GM19023 (cell line): Measurements from ENCODE around the gene CPNE4.
"Not testable (repeated sequence)": the region's sequence is repeated elsewhere in the genome, so short reads cannot be mapped to it uniquely, and the experiment has no call there.

Source experiments
- ATAC-seq: cut with Tn5 transposase; IDR thresholded peaks from one replicate; pipeline ENCODE4 v1.9.1; 2021; ENCODE audit warnings: mild to moderate bottlenecking, moderate library complexity; ENCODE audit not compliant: unreplicated experiment

The CPNE4 gene

DNA sequence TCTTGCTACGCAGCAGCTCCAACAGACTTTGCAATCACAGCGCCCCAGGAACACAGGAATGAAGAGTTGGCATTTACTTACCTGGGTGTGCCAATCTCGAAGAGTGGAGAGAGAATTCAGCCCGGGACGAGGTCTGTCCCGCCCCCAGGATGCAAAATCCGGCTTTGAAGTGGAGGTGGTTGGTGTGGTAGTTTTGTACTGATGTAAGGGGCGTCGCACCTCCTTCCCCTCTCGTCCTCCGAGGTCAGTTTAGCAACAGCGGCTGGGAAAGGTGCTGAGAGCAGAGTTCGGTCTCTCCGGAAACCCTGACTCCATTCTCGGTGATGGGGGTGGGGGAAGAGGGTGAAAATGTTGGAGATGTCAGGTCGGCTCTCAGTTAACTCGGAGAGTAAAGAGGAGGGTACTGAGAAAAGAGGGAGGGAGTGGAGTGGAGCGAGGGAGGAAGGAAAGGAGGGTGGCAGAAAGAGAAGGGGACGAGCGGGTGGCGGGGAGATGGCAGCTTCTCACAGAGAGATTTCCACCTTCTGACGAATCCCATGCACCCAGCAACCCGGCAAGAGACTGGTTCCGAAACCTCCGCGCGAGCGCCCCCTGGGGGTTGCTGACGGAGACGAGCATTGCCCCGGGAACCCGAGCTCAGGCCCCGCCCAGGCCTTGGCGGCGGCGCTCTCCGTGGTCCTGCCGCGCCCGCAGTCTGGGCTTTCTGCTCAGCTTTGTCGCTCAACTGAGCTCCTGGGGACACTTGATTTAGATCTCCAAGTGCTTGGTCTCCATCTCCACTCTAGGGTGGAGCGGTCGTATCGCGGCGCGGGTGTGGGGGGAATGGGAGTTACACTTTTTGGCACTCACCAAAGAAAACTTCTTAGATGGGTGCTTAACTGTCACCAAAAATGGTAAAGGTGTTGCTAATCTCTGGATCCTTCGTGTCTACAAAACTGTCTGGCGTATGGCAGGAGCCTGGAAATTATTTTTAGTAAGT, at the start of gene CPNE4:
Gene CPNE4 (minus strand): TSS at position 529 of the 979 bp plus-strand sequence.
- peak; percentile 92 for ATAC-seq

DNA sequence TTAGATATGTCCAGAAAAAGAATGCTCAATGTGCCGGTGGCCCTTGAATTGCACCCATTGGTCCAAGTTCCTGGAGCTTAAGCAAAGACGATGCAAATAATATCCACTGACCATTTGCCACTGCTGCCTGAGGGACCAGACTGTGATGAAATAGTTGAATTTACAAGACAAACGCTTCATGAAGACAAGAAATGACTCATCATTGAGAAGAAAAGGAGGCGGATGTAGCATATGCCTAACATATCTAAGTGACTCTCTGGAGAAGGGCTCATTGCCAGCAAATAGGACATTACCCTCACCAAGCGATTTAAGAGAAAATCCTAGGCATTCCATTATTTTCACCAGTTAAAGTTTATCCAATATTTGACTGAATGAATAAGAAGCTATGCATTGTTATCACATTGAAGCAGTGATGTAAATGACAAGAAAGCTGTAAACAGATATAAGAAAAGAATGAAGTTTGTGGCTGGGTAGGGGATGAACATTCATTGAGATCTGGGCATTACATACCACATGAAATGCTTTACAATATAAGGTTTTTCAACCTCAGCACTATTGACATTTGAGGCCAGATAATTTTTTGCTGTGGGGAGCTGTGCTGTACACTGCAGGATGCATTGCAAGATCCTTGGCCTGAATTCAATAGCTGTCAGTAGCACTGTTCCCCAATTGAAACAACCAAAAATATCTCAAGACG, 48.9 kb upstream of the CPNE4 start:
- no peak for ATAC-seq

DNA sequence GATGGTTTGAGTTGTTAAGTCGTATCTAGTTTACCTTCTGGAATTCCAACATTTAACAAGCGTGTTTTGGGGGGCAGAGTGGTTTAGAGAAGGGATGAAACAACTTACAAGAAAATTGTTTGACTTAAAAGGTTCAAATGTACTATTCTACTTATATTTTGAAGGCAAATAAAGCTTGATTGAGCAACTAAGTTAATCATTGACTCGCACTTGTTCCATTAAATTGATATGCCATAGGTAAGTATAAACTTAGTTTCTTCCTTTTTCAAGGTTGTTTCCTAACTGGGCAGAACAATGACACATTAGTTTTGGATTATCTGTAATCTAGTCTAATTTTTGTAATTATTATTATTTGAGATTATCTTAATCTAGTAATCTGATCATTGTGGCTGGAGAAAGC, 48.3 kb upstream of the CPNE4 start:
- no peak for ATAC-seq

DNA sequence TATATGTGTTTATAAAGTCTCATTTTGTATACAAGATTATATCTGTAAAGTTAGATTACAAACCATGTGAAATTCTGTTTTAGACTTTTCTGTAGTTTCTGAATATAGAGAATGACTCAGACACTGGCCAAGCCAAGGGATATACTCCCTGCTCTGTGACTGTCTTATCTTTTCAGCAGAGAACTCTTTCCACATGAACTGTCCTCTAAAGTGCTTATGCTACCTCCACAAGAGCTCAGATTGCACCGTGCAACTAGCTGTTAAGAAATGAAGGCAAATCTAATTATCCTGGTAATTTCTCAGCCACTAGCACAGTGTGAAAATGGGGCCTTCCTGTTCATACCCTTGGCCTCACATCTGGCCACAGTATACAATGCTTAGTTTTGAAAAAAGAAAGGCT, 44.3 kb upstream of the CPNE4 start:
- ATAC-seq, result no peak

DNA sequence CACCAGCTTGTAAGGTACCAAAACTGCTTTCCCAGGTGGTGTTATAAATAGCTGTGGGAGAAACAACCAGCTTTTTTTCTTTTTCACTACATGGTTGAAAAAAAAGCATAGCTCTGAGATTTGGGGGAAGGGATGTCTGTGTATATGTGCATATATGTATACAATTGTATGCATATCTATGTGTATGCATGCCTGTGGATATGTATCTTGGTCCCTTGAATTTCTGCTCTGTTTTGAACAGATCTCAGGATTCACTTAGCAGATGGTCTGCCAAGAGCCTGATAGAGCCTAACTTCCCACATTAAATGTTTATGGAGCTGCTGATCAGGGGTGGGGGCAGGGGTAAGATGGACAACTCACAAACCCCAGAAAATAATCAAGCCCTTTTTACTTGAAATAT, 39.0 kb upstream of the CPNE4 start:
- no peak for ATAC-seq

DNA sequence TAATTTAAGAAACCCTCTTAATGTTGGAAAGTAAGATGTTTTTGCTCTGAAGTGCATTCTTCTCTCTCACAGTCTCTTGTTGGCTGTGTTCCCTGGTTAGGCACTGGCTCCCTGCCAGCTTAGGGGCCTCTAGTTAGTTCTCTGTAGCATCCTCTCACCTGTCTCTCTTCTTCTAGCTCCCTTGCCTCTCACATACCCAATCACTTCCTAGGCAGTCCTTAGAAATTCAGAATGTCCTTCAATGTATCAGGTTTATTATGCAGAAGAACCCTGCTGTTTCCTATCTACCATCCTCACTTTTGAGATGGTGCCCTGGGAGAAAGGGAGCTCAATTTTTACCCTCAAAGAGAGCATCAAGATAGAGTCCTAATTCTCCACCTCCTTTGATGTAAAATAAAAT, 36.2 kb upstream of the CPNE4 start:
- ATAC-seq, result no peak

DNA sequence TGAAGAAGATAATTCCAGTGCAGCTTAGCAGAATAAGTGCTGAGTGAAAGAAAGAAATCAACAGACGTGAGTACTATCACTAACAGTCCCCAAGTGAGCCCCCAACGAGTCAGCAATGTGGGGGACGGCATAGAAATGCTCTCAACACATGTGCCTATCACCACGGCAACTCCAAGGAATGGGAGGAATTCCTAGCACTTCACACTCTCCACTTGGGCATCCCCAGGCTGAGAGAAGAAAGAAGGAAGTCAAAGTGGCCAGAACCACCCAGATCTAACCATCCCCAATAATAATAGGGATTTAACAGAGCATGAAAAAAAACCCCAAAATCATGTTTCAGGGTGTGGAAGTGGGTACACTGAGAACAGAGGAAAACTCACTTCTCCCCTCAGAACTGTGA, 29.3 kb upstream of the CPNE4 start:
- no peak for ATAC-seq

DNA sequence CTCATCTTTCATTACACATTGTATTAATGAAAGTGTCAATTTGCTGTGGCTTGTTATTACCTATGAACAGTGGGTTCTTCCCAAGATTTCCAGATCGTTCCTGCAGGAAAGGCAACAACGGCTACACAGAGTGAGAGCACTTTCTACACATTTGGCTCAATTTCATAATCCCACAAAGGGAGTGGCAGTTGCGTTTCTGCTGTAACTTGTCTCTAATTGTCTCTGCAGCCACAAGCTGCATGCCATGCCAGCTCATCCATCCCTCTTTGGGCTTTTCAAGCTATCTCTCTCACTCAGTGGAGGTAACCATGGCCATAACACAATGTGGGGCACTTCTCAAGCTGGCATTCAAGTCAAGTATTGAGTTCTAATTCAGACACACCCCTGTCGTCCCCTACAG, 27.7 kb upstream of the CPNE4 start:
- ATAC-seq, result no peak

DNA sequence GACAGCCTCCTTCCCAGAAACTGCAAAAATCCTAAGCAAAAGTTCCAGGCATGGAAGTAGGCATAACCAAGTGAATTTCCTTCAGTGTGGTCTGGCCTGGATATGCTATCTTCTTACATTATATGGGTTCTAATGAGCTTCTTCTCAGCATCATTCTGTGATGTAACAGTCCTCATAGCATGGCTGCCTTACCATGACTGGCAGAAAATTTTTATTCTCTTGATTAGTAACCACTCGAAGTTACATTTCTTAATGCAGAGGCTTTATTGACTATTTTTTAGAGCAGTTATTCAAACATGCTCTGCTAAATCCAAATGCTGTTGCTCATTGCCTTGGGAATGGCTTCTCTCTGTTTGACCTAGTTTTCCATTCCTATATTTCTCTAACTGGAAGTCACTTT, 21.1 kb upstream of the CPNE4 start:
- no peak for ATAC-seq

DNA sequence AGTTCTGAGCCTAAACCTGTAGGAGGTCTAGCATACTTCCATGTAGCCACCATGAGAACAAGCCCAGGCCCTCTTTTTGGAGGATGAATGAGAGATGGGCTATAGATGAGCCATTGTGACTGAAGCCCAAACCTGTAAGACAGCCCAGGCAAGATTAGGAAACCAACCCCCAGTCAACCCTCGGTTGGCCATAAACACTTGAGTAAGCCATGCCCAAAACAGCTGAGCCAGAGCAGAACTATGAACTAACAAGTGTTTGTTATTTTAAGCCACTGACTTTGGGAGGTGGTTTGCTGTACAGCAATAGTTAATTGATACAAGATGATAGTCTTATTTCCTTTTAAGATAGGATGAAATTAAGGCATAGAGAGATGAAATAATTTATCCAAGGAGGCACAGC, 12.4 kb upstream of the CPNE4 start:
- ATAC-seq, result no peak

DNA sequence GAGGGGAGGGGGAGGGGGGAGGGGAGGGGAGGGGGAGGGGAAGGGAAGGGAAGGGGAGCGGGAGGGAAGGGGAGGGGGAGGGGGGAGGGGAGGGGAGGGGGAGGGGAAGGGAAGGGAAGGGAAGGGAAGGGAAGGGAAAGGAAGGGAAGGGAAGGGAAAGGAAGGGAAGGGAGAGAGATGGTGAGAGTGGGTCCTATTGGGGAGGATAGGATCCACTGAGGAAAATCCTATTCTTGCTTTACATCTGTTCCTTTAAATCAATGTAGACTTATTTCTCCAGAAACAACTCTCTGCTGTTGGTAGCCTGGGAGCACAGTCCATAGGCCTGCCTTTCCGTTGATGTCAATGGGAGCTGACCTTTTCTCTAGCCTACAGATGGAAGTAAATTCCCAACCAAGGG, 10.1 kb upstream of the CPNE4 start:
- not testable (repeated sequence) for ATAC-seq

DNA sequence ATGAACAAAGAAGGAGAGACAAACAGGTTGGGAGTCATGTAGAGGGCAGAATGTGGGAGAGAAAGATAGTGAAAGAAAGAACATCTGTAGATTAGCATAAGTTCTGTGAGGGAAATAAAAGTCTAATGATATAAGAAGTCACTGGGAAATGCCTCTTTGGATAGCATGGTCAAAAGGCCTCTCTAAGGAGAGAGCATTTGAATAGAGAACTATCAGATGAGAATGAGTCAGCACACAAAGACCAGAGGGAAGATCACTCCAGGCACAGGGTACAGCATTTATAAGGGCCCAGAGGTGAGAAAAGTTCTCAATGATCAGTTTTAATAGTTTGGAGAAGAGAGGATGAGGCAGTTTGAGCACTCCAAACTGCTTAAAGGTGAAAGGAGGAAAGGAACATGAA, 7.9 kb upstream of the CPNE4 start:
- ATAC-seq, result no peak

DNA sequence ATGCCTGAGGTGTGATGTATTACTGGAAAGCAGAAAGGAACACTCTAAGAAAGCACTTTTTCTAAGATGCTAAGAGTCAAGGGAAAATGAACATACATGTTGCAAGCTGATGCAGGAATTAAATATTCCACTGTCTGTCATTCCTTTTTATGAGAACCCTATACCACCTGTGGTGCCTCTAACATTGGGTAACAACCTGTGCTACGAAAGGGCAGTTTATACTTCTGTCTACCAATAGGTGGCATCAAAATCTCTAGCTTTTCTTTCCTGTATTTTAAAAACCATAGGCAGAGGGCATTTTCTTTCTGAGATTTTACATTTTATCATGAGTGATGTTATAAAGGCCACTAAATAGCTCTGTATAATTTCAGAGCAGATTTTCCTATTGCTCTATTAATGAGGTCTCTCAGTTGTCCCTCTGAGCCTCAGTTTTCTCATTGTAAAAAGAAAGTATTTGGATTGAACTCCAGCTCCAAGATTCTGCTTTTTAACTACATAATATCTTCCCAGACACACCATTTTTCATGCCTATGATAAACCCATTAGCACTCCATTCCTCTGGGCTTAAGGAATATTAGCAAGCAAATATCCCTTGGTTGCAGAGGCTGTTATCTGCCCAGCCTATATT, 3.5 kb upstream of the CPNE4 start:
- ATAC-seq, result no peak

DNA sequence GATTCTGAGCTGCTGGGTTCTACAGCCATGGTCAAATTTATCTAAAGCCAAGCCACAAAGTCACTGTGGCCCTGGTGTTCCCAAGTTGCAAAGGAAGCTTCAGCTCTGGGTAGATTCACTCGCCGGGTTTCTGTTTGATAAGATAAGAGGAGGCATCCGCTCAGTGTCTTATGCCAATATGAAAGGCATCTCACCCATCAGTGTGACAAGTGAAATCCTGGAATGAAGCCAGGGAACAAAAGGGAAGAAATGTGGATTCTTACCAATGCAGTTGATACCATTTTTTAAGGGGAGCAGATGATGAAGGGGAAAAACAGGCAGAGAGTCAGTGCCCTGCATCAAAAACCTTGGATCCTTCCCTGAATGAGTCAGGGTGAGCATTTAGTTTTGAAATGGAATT, 2.8 kb upstream of the CPNE4 start:
- no peak for ATAC-seq

DNA sequence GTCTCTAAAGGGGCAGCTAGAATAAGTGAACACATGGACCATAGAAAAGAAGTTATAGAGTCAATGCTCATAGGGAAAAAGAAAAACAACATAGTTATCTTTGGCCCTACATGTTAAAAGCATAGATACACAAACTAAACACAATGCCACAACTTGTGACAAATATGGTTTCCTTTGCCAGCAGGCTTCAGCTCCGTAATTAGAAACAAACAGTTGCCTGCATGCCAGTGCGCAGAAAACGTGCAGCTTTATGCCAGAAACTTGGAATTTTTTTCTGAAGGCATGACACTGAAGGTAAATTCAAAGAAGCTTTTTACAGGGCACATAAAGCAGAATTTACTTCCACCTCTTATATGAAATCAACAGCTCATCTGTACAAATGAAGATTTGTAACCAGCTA, 2.2 kb upstream of the CPNE4 start:
- ATAC-seq, result no peak

DNA sequence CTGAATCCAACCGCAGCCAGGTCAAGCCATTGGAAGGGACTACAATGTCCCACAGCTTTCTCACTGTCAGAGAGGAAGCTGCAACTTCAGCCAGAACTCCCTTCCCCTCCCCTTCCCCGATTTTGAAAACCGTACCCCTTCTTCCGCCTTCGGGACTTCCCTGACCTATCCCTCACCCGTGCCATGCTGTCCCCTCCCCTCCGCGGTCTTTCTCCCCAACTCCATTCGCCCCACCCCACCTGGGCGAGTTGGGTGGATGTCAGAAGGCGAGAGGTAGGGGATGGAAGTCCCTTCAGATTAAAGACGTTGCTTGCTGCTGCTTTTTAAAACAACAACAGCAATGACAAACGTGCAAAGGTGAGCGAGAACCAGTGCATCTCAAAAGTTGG, 723 bp downstream of the CPNE4 start:
- ATAC-seq, result no peak

DNA sequence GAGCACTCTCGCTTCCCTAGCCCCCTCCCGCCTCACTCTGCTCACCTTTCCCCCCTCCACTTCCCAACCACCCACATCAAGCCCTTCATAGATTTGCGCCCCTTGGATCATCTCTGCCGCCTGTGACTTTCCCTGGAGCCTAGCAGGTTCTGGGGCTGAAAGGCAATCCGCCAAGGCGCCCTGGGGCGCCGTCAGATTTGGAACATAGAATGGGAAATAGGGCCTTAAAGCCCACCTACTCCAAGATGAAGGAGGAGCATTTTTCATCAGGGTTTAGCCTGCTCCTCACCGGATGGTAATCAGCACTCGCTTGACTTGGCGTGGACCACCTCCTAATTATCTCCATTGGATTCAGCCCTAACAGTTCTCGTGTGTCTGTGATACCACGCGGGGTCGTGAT, 1.3 kb downstream of the CPNE4 start:
- ATAC-seq, result no peak

DNA sequence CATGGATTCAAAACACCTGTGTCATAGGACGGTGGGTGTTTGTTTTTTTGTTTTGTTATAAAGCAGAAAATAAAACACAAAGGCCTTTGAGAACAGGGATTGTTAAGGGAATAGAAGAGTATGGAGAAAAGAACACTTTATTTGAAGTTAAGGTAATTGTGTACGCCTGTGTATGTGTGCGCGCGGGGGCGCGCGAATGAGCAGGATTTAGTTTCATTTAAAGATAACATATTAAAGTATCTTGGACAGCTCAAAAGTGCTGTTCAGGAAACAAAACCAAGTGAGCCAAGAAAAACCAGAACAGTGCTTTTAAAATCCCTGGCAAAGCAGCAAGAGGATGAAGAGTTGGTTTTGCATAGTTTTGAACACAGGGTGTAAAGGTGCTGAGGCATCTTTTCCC, 1.9 kb downstream of the CPNE4 start:
- ATAC-seq, result no peak

DNA sequence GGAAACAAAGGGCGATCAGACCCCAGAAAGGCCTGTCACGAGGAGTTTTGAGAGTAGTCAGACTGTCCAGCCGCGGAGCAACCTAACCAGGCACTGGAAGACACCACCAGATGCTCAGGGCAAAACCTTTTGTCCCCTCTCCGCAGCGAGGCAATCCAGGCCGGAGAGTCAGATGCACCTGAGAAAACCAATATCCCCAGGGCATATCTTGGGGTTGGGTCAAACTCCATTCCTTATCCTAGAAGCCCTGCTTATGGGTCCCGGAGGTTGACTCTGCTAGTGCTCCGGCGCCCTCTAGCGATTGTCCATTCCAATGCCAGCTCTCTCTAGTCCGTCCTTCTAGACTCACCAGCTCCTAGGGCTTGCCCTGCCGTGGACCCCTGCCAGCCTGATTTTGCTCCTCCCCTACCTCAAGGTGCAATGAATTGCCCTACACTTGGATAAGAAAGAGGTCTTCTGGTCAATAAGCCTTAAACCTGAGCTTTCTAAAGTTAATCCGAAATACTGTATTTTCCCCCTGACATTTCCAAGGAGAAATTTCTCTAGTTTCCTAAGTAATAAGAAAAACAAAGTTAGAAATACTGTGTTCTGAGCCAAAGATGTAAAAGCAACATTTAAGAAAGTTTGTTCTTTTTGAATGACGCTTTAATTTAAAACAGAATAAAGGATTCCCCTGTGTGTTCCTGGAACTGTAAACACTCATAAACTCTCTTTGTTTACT, 5.5 kb downstream of the CPNE4 start:
- ATAC-seq, result peak; percentile 93

DNA sequence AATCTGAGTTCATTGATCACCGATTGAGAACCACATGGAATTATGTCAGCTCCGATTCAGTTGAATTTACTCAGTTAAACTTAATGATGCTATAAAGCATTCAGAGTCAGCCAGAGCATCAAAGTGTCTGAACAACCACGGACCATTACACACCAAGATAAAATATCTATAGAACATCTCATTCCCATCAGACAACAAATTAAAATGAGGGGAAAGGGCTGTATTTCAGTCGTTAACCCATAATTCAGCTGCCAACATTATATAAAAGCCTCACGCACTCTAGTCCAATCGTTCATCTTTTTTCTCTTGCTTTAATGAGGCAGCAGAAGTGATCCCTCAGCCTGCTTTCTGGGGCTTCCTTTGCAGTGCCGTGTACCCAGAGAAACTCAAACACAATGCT, 11.9 kb downstream of the CPNE4 start:
- ATAC-seq, result no peak

DNA sequence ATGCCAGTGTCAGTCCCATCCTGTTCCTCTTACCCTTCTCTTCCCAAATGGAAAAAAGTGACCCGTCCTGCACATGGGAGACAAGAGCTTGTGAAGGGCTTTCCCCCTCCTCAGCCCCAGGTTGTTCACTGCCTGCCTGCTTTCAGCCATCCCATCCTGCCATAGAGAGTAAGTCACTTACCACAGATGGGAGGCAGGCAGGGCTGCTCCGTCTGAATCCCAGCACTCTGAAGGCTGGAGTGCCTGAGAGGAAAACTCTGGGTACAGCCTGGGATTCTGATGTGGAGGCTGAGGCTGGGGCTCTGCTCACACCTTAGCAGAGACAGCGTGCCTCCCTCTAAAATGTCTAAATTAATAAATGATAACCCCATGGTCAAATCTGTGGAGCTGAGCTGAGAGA, 14.8 kb downstream of the CPNE4 start:
- ATAC-seq, result no peak
